ENCODE results near the gene CD300E. TPM values are rescaled to one million over a fixed set of nuclear protein-coding genes. Genes with fewer than 3 reads are reported as not detected.

Gene CD300E
- polyA plus RNA-seq, 2 donors = 0.02 to 0.12 TPM

- 25 to 49% methylated on average over 10 of the region's 10 CpGs for WGBS, 2 donors
- Histone ChIP-seq H3K27me3 (ENCODE audit: control insufficient read depth in 1 of 2, insufficient read depth in 2 of 2, low read length in 2 of 2) (no peaks in the 10 kb centered on the region), H3K4me1 (ENCODE audit: control insufficient read depth in 2 of 2, insufficient read depth in 2 of 2, low read length in 1 of 2) (peaks cover 4 to 10% of the 10 kb centered on the region in 2 donors), H3K9me3 (ENCODE audit: control insufficient read depth in 2 of 2, insufficient read depth in 1 of 2, low read depth in 1 of 2, low read length in 1 of 2) (no peaks in the 10 kb centered on the region), H3K27ac (ENCODE audit: low read depth in 2 of 2, low read length in 1 of 2) (peak overlapping the region; percentile 77 to 90), H3K36me3 (ENCODE audit: control insufficient read depth in 2 of 2, insufficient read depth in 2 of 2, low read length in 1 of 2) (no peaks in the 10 kb centered on the region), H3K4me3 (ENCODE audit: low read depth in 1 of 2, low read length in 2 of 2) (no peak overlapping the region)
Observed at GRCh38 chr17:74605361-74605760, 18.2 kb downstream of the CD300E start.

- H3K27ac ChIP-seq (ENCODE audit: low read depth in 2 of 2, low read length in 1 of 2) = peak overlapping the region; percentile 77 to 90
- H3K36me3 ChIP-seq (ENCODE audit: control insufficient read depth in 2 of 2, insufficient read depth in 2 of 2, low read length in 1 of 2) = no peaks in the 10 kb centered on the region
- no peaks in the 10 kb centered on the region for H3K9me3 ChIP-seq (ENCODE audit: control insufficient read depth in 2 of 2, insufficient read depth in 1 of 2, low read depth in 1 of 2, low read length in 1 of 2)
- 51 to 56% methylated on average over 10 of the region's 10 CpGs for WGBS, 2 donors
- H3K27me3 ChIP-seq (ENCODE audit: control insufficient read depth in 1 of 2, insufficient read depth in 2 of 2, low read length in 2 of 2) = no peaks in the 10 kb centered on the region
- H3K4me1 ChIP-seq (ENCODE audit: control insufficient read depth in 2 of 2, insufficient read depth in 2 of 2, low read length in 1 of 2) = peaks cover 4 to 10% of the 10 kb centered on the region in 2 donors
- no peak overlapping the region for H3K4me3 ChIP-seq (ENCODE audit: low read depth in 1 of 2, low read length in 2 of 2)
Observed at GRCh38 chr17:74604761-74605160, 18.8 kb downstream of the CD300E start.

DNA sequence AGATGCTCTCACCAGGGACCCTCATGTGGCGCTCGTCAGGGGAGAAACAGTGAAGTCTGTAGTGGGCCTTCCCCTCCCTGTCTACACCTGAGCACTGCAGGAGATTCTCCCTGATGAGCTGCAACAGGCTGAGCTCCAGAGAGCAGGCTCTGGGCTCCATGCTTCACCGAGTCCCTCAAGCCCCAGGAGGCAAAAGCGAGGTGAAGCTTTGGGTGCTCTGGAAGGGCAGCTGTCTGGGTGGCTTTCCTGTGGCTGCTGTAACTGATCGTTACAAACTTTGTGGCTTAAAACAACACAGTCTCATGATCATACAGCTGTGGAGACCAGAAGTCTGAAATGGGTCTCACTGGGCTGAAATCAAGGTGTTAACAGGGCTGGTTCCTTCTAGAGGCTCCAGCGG is 19.3 kb downstream of the CD300E start:
- Histone ChIP-seq H3K4me3 (ENCODE audit: low read depth in 1 of 2, low read length in 2 of 2) (no peak overlapping the region), H3K27me3 (ENCODE audit: control insufficient read depth in 1 of 2, insufficient read depth in 2 of 2, low read length in 2 of 2) (no peaks in the 10 kb centered on the region), H3K4me1 (ENCODE audit: control insufficient read depth in 2 of 2, insufficient read depth in 2 of 2, low read length in 1 of 2) (peaks cover 4 to 10% of the 10 kb centered on the region in 2 donors), H3K27ac (ENCODE audit: low read depth in 2 of 2, low read length in 1 of 2) (peak overlapping the region in 1 of 2 donors; percentile 6), H3K36me3 (ENCODE audit: control insufficient read depth in 2 of 2, insufficient read depth in 2 of 2, low read length in 1 of 2) (no peaks in the 10 kb centered on the region), H3K9me3 (ENCODE audit: control insufficient read depth in 2 of 2, insufficient read depth in 1 of 2, low read depth in 1 of 2, low read length in 1 of 2) (no peaks in the 10 kb centered on the region)
- WGBS, 2 donors = 70 to 80% methylated on average over 6 of the region's 6 CpGs

- Histone ChIP-seq H3K4me1 (ENCODE audit: control insufficient read depth in 2 of 2, insufficient read depth in 2 of 2, low read length in 1 of 2) (peaks cover 6 to 10% of the 10 kb centered on the region in 2 donors), H3K9me3 (ENCODE audit: control insufficient read depth in 2 of 2, insufficient read depth in 1 of 2, low read depth in 1 of 2, low read length in 1 of 2) (no peaks in the 10 kb centered on the region), H3K36me3 (ENCODE audit: control insufficient read depth in 2 of 2, insufficient read depth in 2 of 2, low read length in 1 of 2) (no peaks in the 10 kb centered on the region), H3K4me3 (ENCODE audit: low read depth in 1 of 2, low read length in 2 of 2) (no peak overlapping the region), H3K27me3 (ENCODE audit: control insufficient read depth in 1 of 2, insufficient read depth in 2 of 2, low read length in 2 of 2) (no peaks in the 10 kb centered on the region), H3K27ac (ENCODE audit: low read depth in 2 of 2, low read length in 1 of 2) (no peak overlapping the region)
- WGBS, 2 donors = 71 to 84% methylated on average over 5 of the region's 5 CpGs
Observed at GRCh38 chr17:74603746-74604145, 19.8 kb downstream of the CD300E start.

DNA sequence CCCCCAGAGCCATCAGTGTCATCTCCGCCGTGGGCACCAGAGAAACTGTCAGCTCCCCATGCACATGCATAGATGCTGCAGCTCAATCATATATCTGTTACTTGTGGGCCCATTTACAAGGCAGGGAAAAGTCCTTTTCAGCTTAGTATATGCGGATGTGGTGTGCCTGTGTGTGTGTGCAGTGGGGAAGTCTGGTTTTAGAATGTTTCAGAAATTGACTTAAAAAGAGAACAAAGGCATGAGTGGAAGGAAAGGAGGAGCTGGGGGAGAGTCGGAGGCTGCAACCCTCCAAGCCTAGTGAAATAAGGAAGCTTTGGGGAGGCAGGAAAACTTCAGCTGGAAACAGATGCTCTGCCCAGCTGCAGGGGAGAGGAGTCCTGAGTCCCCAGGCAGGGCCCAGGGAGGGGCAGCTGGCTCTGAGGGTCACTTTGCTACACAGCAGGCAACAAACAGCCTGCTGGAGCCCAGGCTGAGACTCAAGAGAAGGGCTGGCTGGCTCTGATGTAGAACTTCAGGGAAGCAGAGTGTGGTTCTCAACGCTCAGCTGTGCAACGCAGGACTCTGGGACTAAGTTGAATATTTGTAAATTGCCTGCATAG is 20.4 kb downstream of the CD300E start:
- no peaks in the 10 kb centered on the region for H3K36me3 ChIP-seq (ENCODE audit: control insufficient read depth in 2 of 2, insufficient read depth in 2 of 2, low read length in 1 of 2)
- H3K4me1 ChIP-seq (ENCODE audit: control insufficient read depth in 2 of 2, insufficient read depth in 2 of 2, low read length in 1 of 2) = peaks cover 6 to 10% of the 10 kb centered on the region in 2 donors
- 64 to 69% methylated on average over 6 of the region's 6 CpGs for WGBS, 2 donors

GRCh38 chr17:74601944-74602572 is 21.5 kb downstream of the CD300E start:
- no peaks in the 10 kb centered on the region for H3K27me3 ChIP-seq (ENCODE audit: control insufficient read depth in 1 of 2, insufficient read depth in 2 of 2, low read length in 2 of 2)

More for the DNA sequence above, 20.4 kb downstream of the CD300E start:
- no peaks in the 10 kb centered on the region for H3K9me3 ChIP-seq (ENCODE audit: control insufficient read depth in 2 of 2, insufficient read depth in 1 of 2, low read depth in 1 of 2, low read length in 1 of 2)
- no peaks in the 10 kb centered on the region for H3K27me3 ChIP-seq (ENCODE audit: control insufficient read depth in 1 of 2, insufficient read depth in 2 of 2, low read length in 2 of 2)
- no peak overlapping the region for H3K4me3 ChIP-seq (ENCODE audit: low read depth in 1 of 2, low read length in 2 of 2)
- no peak overlapping the region for H3K27ac ChIP-seq (ENCODE audit: low read depth in 2 of 2, low read length in 1 of 2)

GRCh38 chr17:74599448-74599939 is 24.0 kb downstream of the CD300E start:
- Histone ChIP-seq H3K36me3 (ENCODE audit: control insufficient read depth in 2 of 2, insufficient read depth in 2 of 2, low read length in 1 of 2) (no peaks in the 10 kb centered on the region), H3K9me3 (ENCODE audit: control insufficient read depth in 2 of 2, insufficient read depth in 1 of 2, low read depth in 1 of 2, low read length in 1 of 2) (no peaks in the 10 kb centered on the region), H3K4me3 (ENCODE audit: low read depth in 1 of 2, low read length in 2 of 2) (no peak overlapping the region), H3K27ac (ENCODE audit: low read depth in 2 of 2, low read length in 1 of 2) (no peak overlapping the region), H3K4me1 (ENCODE audit: control insufficient read depth in 2 of 2, insufficient read depth in 2 of 2, low read length in 1 of 2) (peaks cover 2 to 3% of the 10 kb centered on the region in 2 donors), H3K27me3 (ENCODE audit: control insufficient read depth in 1 of 2, insufficient read depth in 2 of 2, low read length in 2 of 2) (no peaks in the 10 kb centered on the region)
- 30 to 37% methylated on average over 10 of the region's 10 CpGs for WGBS, 2 donors

More at GRCh38 chr17:74601944-74602572, 21.5 kb downstream of the CD300E start:
- no peak overlapping the region for H3K4me3 ChIP-seq (ENCODE audit: low read depth in 1 of 2, low read length in 2 of 2)
- 41 to 46% methylated on average over 12 of the region's 12 CpGs for WGBS, 2 donors
- H3K4me1 ChIP-seq (ENCODE audit: control insufficient read depth in 2 of 2, insufficient read depth in 2 of 2, low read length in 1 of 2) = peaks cover 6 to 10% of the 10 kb centered on the region in 2 donors
- no peaks in the 10 kb centered on the region for H3K9me3 ChIP-seq (ENCODE audit: control insufficient read depth in 2 of 2, insufficient read depth in 1 of 2, low read depth in 1 of 2, low read length in 1 of 2)
- no peaks in the 10 kb centered on the region for H3K36me3 ChIP-seq (ENCODE audit: control insufficient read depth in 2 of 2, insufficient read depth in 2 of 2, low read length in 1 of 2)
- no peak overlapping the region for H3K27ac ChIP-seq (ENCODE audit: low read depth in 2 of 2, low read length in 1 of 2)

DNA sequence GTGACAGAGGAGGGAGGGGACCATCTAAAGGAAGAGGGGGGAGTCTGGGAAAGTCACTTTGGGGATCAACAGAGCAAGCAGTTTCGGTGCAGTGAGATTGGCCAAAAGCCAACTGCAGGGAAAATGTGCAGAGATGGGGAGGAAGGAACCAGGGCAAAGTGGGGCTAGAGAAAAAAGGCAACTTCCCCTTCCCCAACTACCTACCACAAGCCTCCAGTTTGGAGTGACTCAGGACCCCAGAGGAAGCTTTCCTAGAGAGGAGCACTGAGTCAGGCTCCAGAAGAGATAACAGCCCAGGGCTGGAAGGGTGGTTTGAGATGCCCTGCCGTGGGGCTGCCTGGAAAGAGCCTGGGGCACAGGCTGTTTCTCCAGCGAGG is 24.5 kb downstream of the CD300E start:
- Histone ChIP-seq H3K9me3 (ENCODE audit: control insufficient read depth in 2 of 2, insufficient read depth in 1 of 2, low read depth in 1 of 2, low read length in 1 of 2) (no peaks in the 10 kb centered on the region), H3K36me3 (ENCODE audit: control insufficient read depth in 2 of 2, insufficient read depth in 2 of 2, low read length in 1 of 2) (no peaks in the 10 kb centered on the region), H3K27ac (ENCODE audit: low read depth in 2 of 2, low read length in 1 of 2) (no peak overlapping the region), H3K27me3 (ENCODE audit: control insufficient read depth in 1 of 2, insufficient read depth in 2 of 2, low read length in 2 of 2) (no peaks in the 10 kb centered on the region), H3K4me1 (ENCODE audit: control insufficient read depth in 2 of 2, insufficient read depth in 2 of 2, low read length in 1 of 2) (peaks cover 2% of the 10 kb centered on the region in 2 donors), H3K4me3 (ENCODE audit: low read depth in 1 of 2, low read length in 2 of 2) (no peak overlapping the region)
- 17 to 18% methylated on average over 3 of the region's 3 CpGs for WGBS, 2 donors

- Histone ChIP-seq H3K4me3 (ENCODE audit: low read depth in 1 of 2, low read length in 2 of 2) (no peak overlapping the region), H3K27me3 (ENCODE audit: control insufficient read depth in 1 of 2, insufficient read depth in 2 of 2, low read length in 2 of 2) (no peaks in the 10 kb centered on the region), H3K4me1 (ENCODE audit: control insufficient read depth in 2 of 2, insufficient read depth in 2 of 2, low read length in 1 of 2) (peaks cover 0 to 2% of the 10 kb centered on the region in 2 donors), H3K36me3 (ENCODE audit: control insufficient read depth in 2 of 2, insufficient read depth in 2 of 2, low read length in 1 of 2) (no peaks in the 10 kb centered on the region), H3K9me3 (ENCODE audit: control insufficient read depth in 2 of 2, insufficient read depth in 1 of 2, low read depth in 1 of 2, low read length in 1 of 2) (no peaks in the 10 kb centered on the region), H3K27ac (ENCODE audit: low read depth in 2 of 2, low read length in 1 of 2) (no peak overlapping the region)
- WGBS, 2 donors = 72 to 78% methylated on average over 4 of the region's 4 CpGs
Observed at GRCh38 chr17:74598346-74599022, 25.1 kb downstream of the CD300E start.

Data from esophagus (tissue), 2 donors.